PC-3 (cell line): ENCODE measurements around the gene STARD4.

Source experiments
- CTCF ChIP-seq: fragments of 300-600 bp; sonication (generic); conservative IDR thresholded peaks from 2 replicates; pipeline ENCODE4 v1.5.1; 2017; ENCODE audit warnings: antibody characterized with exemption, low read depth, mild to moderate bottlenecking, low read length
- EZH2 ChIP-seq: fragments of 300-600 bp; sonication (generic); IDR thresholded peaks from one replicate; pipeline ENCODE4 v1.6.1; 2017; ENCODE audit warnings: antibody characterized with exemption, mild to moderate bottlenecking, low read length; ENCODE audit not compliant: unreplicated experiment

- TF ChIP-seq CTCF (no peak), EZH2 (no peak)
These were observed 44.2 kb upstream of the STARD4 start for GRCh38 chr5:111556501-111556900.
